ENCODE results near the gene SIRPB1. TPM values are rescaled to one million over a fixed set of nuclear protein-coding genes. Genes with fewer than 3 reads are reported as not detected.
"Not testable (repeated sequence)": the region's sequence is repeated elsewhere in the genome, so short reads cannot be mapped to it uniquely, and the experiment has no call there.

The SIRPB1 gene
- polyA plus RNA-seq, 1 donor, result 1.6 TPM

DNA sequence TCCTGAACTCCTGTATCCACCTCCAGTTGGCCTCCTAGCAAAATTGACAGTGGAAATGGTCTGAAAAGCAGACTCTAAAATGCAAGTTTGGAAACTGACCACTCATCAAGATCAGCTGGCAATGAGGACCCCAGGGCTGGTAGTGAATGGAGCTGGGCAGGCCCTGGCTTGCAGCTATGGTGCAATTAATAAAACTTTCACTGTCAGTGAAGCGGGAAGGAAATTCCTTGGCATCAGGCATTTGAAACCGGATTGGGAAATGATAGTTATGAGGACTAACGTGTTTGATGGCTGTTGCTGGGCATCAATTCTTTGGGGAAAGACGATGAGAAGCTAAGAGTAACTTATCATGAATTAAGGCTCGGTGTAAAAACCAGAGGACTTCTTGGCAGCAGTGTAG, 19.1 kb downstream of the SIRPB1 start:
- H3K4me3 ChIP-seq (ENCODE audit: low read length), result no peak overlapping the region

DNA sequence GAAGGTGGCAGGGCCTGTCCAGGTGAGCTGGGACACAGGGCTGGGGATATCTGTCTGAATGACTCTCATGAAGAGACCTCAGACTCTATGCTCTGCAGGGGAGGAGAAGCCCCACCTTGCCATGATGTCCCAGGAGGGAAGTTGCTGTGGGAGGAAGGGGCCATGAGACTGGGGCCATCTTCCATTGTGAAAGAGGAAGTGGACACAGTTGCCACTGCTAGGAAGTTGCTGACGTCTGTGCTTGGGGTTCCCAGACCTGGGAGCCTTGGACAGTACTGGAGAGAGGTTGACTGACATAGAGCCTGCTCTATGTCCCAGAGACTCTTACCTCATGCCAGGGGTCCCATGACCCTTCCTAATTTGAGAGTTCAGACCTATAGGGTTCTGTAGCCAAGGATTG, 24.5 kb downstream of the SIRPB1 start:
- WGBS (ENCODE audit: insufficient coverage, low lambda C conversion rate), result no CpG with 5 or more reads among the region's 1 CpG

More for the DNA sequence above, 19.1 kb downstream of the SIRPB1 start:
- no peaks in the 10 kb centered on the region for H3K27me3 ChIP-seq (ENCODE audit: control insufficient read depth, insufficient read depth, low read length)
- H3K27ac ChIP-seq (ENCODE audit: low read length), result no peak overlapping the region
- no CpG with 5 or more reads among the region's 5 CpGs for WGBS (ENCODE audit: insufficient coverage, low lambda C conversion rate)
- H3K36me3 ChIP-seq (ENCODE audit: control insufficient read depth, insufficient read depth, low read length), result no peaks in the 10 kb centered on the region
- H3K4me1 ChIP-seq (ENCODE audit: control insufficient read depth, insufficient read depth, low read length), result no peaks in the 10 kb centered on the region
- H3K9me3 ChIP-seq (ENCODE audit: control insufficient read depth, low read depth, low read length), result no peaks in the 10 kb centered on the region
- no peak for DNase-seq

DNA sequence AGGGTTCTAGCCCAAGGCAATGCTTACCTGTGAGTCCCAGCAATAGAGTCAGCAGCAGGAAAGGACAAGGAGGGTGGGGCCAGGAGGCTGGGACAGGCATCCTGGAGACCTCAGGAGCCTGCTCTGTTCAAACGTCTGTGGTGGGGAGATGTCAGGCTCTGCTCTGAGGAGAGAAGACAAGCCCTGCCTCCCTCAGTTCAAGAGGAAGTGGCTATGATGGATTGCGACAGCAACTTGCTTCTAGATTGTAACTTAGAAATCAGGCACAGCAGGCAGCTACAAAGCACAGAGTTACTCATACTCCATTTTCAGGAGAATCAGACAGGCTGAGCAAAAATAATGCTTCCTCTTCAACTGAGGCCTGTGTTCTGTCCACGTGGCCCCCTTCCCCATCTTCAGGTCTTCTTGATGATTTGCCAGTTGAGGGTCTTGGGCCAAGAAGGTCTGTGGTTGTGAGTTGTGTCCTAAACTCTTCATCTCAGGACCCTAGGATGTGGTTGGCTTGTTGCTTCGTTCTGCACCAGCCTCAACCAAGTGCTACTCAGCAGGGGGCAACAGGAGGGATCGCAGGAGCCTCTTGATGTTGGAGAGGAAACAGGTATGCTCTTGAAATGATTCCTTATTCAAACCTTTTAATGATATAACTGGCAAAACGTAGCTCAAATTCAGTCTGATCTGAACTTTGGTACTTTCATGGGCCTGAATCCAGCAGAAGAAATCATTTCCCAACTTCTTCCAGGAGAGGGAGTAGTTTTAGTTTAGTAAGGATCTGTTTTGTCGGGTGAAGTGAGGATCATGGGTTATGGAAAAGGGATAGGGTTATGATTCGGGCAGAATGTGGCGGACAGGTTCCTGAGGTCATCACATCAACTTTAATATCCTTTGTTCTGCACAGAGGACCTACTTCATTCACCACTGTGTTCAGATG, 31.0 kb downstream of the SIRPB1 start:
- Histone ChIP-seq H3K4me3 (ENCODE audit: low read length) (no peak overlapping the region), H3K9me3 (ENCODE audit: control insufficient read depth, low read depth, low read length) (no peaks in the 10 kb centered on the region), H3K27ac (ENCODE audit: low read length) (no peak overlapping the region), H3K27me3 (ENCODE audit: control insufficient read depth, insufficient read depth, low read length) (no peaks in the 10 kb centered on the region), H3K36me3 (ENCODE audit: control insufficient read depth, insufficient read depth, low read length) (no peaks in the 10 kb centered on the region), H3K4me1 (ENCODE audit: control insufficient read depth, insufficient read depth, low read length) (no peaks in the 10 kb centered on the region)
- DNase-seq, result no peak
- WGBS (ENCODE audit: insufficient coverage, low lambda C conversion rate), result no CpG with 5 or more reads among the region's 9 CpGs

More for the DNA sequence above, 24.5 kb downstream of the SIRPB1 start:
- Histone ChIP-seq H3K36me3 (ENCODE audit: control insufficient read depth, insufficient read depth, low read length) (no peaks in the 10 kb centered on the region), H3K9me3 (ENCODE audit: control insufficient read depth, low read depth, low read length) (no peaks in the 10 kb centered on the region), H3K4me1 (ENCODE audit: control insufficient read depth, insufficient read depth, low read length) (no peaks in the 10 kb centered on the region), H3K27me3 (ENCODE audit: control insufficient read depth, insufficient read depth, low read length) (no peaks in the 10 kb centered on the region), H3K27ac (ENCODE audit: low read length) (no peak overlapping the region), H3K4me3 (ENCODE audit: low read length) (no peak overlapping the region)
- DNase-seq, result no peak

DNA sequence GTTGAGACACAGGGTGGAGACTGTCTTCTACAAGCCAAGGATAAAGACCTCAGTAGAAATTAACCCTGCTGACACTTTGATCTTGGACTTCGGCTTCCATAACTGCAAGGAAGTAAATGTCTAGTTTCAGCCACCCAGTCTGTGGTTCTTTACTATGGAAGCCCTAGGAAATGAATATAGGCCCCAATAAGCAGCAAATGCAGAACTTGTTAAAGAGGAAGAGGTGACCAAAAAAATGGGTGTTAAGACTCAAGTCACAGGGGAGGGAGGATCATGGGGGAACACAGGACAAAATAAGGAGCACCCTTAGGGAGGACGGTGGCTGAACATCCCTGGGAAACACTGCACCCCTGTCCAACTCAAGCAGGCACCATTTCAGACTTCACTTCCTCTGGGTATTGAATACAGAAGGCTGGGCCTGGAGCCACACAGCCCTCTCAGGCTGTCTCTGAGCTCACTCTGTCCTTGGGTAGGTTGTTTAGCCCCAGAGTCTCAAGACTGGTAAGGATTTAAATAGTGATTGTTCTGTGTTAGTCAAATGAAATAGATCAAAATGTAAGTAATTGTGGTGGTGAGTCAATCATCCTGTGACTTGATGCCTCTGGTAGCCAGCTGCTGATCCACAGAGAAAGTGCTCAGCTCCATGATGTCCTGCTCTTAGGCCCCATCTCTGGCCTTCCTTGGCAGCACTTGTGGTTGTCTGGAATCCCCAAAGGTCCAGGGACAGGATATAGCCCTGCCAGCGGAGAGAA, 31.9 kb downstream of the SIRPB1 start:
- no CpG with 5 or more reads among the region's 3 CpGs for WGBS (ENCODE audit: insufficient coverage, low lambda C conversion rate)
- Histone ChIP-seq H3K36me3 (ENCODE audit: control insufficient read depth, insufficient read depth, low read length) (no peaks in the 10 kb centered on the region), H3K27ac (ENCODE audit: low read length) (no peak overlapping the region), H3K4me1 (ENCODE audit: control insufficient read depth, insufficient read depth, low read length) (no peaks in the 10 kb centered on the region), H3K9me3 (ENCODE audit: control insufficient read depth, low read depth, low read length) (no peaks in the 10 kb centered on the region), H3K27me3 (ENCODE audit: control insufficient read depth, insufficient read depth, low read length) (no peaks in the 10 kb centered on the region), H3K4me3 (ENCODE audit: low read length) (no peak overlapping the region)
- DNase-seq, result no peak

DNA sequence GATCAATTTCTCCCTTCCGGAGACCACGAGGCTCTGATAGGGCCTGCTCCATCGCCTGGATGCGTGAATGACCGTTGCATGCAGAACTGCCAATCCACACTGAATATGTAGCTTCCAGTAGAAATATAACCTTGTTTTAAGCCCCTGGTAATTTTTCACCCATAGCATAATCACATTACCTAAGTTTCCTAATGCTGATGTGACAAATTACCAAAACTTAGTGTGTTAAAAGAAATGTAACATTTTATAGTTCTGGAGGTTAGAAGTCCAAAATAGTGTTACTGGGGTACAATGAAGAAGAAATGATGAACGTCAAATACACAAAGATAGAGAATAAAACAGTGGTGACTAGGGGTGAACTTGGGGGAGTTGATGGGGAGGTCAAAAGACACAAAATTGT, 40.3 kb downstream of the SIRPB1 start:
- no peak overlapping the region for H3K27ac ChIP-seq (ENCODE audit: low read length)
- H3K4me3 ChIP-seq (ENCODE audit: low read length), result no peak overlapping the region
- H3K27me3 ChIP-seq (ENCODE audit: control insufficient read depth, insufficient read depth, low read length), result no peaks in the 10 kb centered on the region
- no peaks in the 10 kb centered on the region for H3K4me1 ChIP-seq (ENCODE audit: control insufficient read depth, insufficient read depth, low read length)
- no peaks in the 10 kb centered on the region for H3K36me3 ChIP-seq (ENCODE audit: control insufficient read depth, insufficient read depth, low read length)
- no peak for DNase-seq
- H3K9me3 ChIP-seq (ENCODE audit: control insufficient read depth, low read depth, low read length), result no peaks in the 10 kb centered on the region
- 83% methylated on average over 1 of the region's 6 CpGs for WGBS (ENCODE audit: insufficient coverage, low lambda C conversion rate)

DNA sequence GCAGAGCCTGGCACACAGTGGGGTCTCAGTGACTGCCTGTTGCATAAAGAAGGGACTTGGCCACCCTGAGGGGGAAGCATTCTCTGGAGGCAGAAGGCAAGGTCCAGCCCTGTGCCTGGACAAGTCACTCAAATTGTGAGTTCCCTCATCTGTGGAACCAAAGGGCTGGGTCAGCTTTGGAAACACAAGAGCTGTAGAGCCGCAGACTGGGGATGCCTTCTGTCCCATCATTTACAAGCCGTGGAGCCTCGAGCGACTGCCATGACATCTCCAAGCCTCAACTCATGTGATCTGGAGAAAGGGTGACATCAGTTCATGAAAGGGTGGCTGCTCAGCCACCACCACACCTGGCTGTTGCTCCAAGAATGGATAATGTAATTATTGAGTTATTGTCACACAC, 41.9 kb downstream of the SIRPB1 start:
- no peak for DNase-seq
- no CpG with 5 or more reads among the region's 4 CpGs for WGBS (ENCODE audit: insufficient coverage, low lambda C conversion rate)
- Histone ChIP-seq H3K9me3 (ENCODE audit: control insufficient read depth, low read depth, low read length) (no peaks in the 10 kb centered on the region), H3K4me1 (ENCODE audit: control insufficient read depth, insufficient read depth, low read length) (no peaks in the 10 kb centered on the region), H3K36me3 (ENCODE audit: control insufficient read depth, insufficient read depth, low read length) (no peaks in the 10 kb centered on the region), H3K27me3 (ENCODE audit: control insufficient read depth, insufficient read depth, low read length) (no peaks in the 10 kb centered on the region), H3K27ac (ENCODE audit: low read length) (no peak overlapping the region), H3K4me3 (ENCODE audit: low read length) (no peak overlapping the region)

DNA sequence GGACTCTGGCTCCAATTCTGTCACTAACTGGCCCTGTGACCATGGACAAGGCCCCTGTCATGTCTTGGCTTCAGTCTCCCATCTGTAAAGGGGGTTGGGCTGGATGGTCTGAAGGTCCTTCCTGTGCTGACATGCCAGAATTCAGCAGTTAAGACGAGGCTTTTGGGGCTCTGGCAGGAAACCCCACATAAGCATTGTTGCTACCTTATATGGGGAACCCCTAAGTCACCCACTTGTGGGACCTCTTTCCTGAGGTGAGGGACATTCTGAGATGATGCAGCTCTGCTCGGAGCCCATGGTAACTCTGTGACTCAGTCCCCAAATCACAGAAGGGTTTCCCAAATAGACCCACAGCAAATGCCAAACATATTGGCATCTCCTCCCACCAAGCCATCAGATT, 42.5 kb downstream of the SIRPB1 start:
- not testable (repeated sequence) for H3K4me3 ChIP-seq (ENCODE audit: low read length); H3K27ac ChIP-seq (ENCODE audit: low read length); H3K36me3 ChIP-seq (ENCODE audit: control insufficient read depth, insufficient read depth, low read length); H3K4me1 ChIP-seq (ENCODE audit: control insufficient read depth, insufficient read depth, low read length); DNase-seq; H3K27me3 ChIP-seq (ENCODE audit: control insufficient read depth, insufficient read depth, low read length); H3K9me3 ChIP-seq (ENCODE audit: control insufficient read depth, low read depth, low read length)
- WGBS (ENCODE audit: insufficient coverage, low lambda C conversion rate), result no CpG with 5 or more reads among the region's 2 CpGs

DNA sequence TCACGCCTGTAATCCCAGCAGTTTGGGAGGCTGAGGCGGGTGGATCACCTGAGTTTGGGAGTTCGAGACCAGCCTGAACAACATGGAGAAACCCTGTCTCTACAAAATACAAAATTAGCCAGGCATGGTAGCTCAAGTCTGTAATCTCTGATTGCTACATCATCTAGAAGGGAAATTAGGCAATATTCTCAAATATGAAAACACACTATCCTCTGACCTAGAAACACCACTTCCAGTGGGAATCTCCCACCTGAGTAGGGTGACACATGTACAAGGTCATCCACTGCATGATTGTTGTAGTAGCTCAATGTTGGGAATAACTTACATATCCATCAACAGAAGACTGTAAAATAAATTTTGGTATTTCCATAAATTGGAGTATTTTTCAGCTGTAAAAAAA, 43.2 kb downstream of the SIRPB1 start:
- Histone ChIP-seq H3K36me3 (ENCODE audit: control insufficient read depth, insufficient read depth, low read length) (no peaks in the 10 kb centered on the region), H3K4me3 (ENCODE audit: low read length) (no peak overlapping the region), H3K27me3 (ENCODE audit: control insufficient read depth, insufficient read depth, low read length) (no peaks in the 10 kb centered on the region), H3K4me1 (ENCODE audit: control insufficient read depth, insufficient read depth, low read length) (no peaks in the 10 kb centered on the region), H3K9me3 (ENCODE audit: control insufficient read depth, low read depth, low read length) (no peaks in the 10 kb centered on the region), H3K27ac (ENCODE audit: low read length) (no peak overlapping the region)
- no CpG with 5 or more reads among the region's 3 CpGs for WGBS (ENCODE audit: insufficient coverage, low lambda C conversion rate)
- DNase-seq, result no peak

DNA sequence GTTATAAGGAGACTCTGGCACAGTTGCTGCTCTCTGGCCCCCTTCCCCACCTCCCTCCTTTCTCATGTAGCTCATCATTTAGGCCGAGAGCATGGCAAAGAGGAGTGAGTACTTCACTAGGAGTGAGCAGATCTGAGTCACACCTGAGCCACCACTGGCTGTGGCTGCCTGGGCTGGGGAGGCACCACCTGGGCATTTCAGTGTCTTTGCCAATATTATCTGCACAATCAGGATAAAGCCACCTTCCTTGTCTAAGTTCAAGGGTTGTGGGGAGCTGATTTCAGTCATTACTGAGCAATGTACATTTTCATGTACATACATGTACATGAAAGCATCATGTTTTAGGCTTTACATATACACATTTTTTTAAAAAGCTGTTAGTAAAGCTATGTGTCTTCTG, 43.8 kb downstream of the SIRPB1 start:
- WGBS (ENCODE audit: insufficient coverage, low lambda C conversion rate), result no CpG with 5 or more reads among the region's 1 CpG
- H3K27ac ChIP-seq (ENCODE audit: low read length); H3K36me3 ChIP-seq (ENCODE audit: control insufficient read depth, insufficient read depth, low read length); H3K9me3 ChIP-seq (ENCODE audit: control insufficient read depth, low read depth, low read length); DNase-seq; H3K27me3 ChIP-seq (ENCODE audit: control insufficient read depth, insufficient read depth, low read length); H3K4me3 ChIP-seq (ENCODE audit: low read length); H3K4me1 ChIP-seq (ENCODE audit: control insufficient read depth, insufficient read depth, low read length): not testable (repeated sequence)

DNA sequence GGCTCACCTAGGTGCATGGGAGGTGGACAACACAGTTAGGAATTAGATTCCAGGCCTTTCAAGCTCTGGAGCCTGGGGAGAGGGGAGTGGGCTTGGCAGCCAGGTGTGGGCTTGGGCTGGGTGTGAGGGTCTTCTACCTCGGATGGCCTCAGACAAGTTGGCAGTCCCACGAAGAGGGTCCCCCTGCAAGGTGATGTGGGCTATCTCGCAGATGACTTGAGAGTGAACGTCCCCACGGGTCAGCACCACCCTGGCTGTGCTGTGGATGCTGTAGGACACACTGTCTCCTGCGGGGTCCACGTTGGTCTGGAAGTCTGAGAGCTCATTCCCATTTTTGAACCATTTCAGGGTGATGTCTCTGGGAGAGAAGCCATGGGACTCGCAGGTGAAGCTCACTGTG, 48.2 kb downstream of the SIRPB1 start:
- not testable (repeated sequence) for H3K36me3 ChIP-seq (ENCODE audit: control insufficient read depth, insufficient read depth, low read length); H3K4me1 ChIP-seq (ENCODE audit: control insufficient read depth, insufficient read depth, low read length); DNase-seq; H3K27ac ChIP-seq (ENCODE audit: low read length); H3K27me3 ChIP-seq (ENCODE audit: control insufficient read depth, insufficient read depth, low read length); H3K4me3 ChIP-seq (ENCODE audit: low read length); H3K9me3 ChIP-seq (ENCODE audit: control insufficient read depth, low read depth, low read length)
- WGBS (ENCODE audit: insufficient coverage, low lambda C conversion rate), result no CpG with 5 or more reads among the region's 8 CpGs

All from large intestine (tissue), 3 donors.